H9 (cell line): ENCODE measurements around the gene WDR5B. TPM values are rescaled to one million over a fixed set of nuclear protein-coding genes. Genes with fewer than 3 reads are reported as not detected.

Source experiments
- DNase-seq: peaks from one replicate; pipeline ENCODE4 v3.0.0-alpha.2; 2017
- H2AFZ ChIP-seq: one replicate; pipeline ENCODE4 v1.6.1; 2013; ENCODE audit warnings: mild to moderate bottlenecking, low read length, control low read depth, moderate library complexity
- H2AK5ac ChIP-seq: 2 replicates; pipeline ENCODE4 v1.6.1; 2013; ENCODE audit warnings: low read length, control low read depth, mixed read lengths; ENCODE audit not compliant: insufficient read length
- H2BK120ac ChIP-seq: one replicate; pipeline ENCODE4 v1.6.1; 2013; ENCODE audit warnings: low read depth, mild to moderate bottlenecking, low read length, control low read depth, inconsistent platforms; ENCODE audit not compliant: poor library complexity, severe bottlenecking
- H2BK12ac ChIP-seq: 2 replicates; pipeline ENCODE4 v1.6.1; 2013; ENCODE audit warnings: low read length, control low read depth, mixed read lengths, low read depth; ENCODE audit not compliant: insufficient read length
- H2BK15ac ChIP-seq: 2 replicates; pipeline ENCODE4 v1.6.1; 2013; ENCODE audit warnings: low read depth, low read length, control low read depth
- H2BK20ac ChIP-seq: one replicate; pipeline ENCODE4 v1.6.1; 2013; ENCODE audit warnings: low read depth, mild to moderate bottlenecking, low read length, control low read depth, inconsistent platforms; ENCODE audit not compliant: poor library complexity, severe bottlenecking
- H2BK5ac ChIP-seq: 2 replicates; pipeline ENCODE4 v1.6.1; 2013; ENCODE audit warnings: low read length, control low read depth, mixed read lengths; ENCODE audit not compliant: insufficient read length
- H3K14ac ChIP-seq: 2 replicates; pipeline ENCODE4 v1.6.1; 2013; ENCODE audit warnings: low read length, control low read depth; ENCODE audit not compliant: insufficient read depth
- H3K18ac ChIP-seq: 2 replicates; pipeline ENCODE4 v1.6.1; 2013; ENCODE audit warnings: low read depth, mild to moderate bottlenecking, mixed read lengths, low read length, control low read depth; ENCODE audit not compliant: insufficient read length
- H3K23ac ChIP-seq: 2 replicates; pipeline ENCODE4 v1.6.1; 2013; ENCODE audit warnings: low read length, control low read depth, mixed read lengths, low read depth; ENCODE audit not compliant: insufficient read length
- H3K23me2 ChIP-seq: 2 replicates; pipeline ENCODE4 v1.6.1; 2013; ENCODE audit warnings: low read depth, mild to moderate bottlenecking, mixed read lengths, low read length, control low read depth; ENCODE audit not compliant: insufficient read length, poor library complexity, severe bottlenecking
- H3K27ac ChIP-seq: 2 replicates; pipeline ENCODE4 v1.5.1; 2013; ENCODE audit warnings: low read length, control low read depth, mixed read lengths, low read depth; ENCODE audit not compliant: insufficient read length
- H3K27me3 ChIP-seq: 2 replicates; pipeline ENCODE4 v1.6.1; 2013; ENCODE audit warnings: low read length, control low read depth, inconsistent platforms; ENCODE audit not compliant: insufficient read depth
- H3K4ac ChIP-seq: 2 replicates; pipeline ENCODE4 v1.6.1; 2013; ENCODE audit warnings: low read depth, mild to moderate bottlenecking, control low read depth, inconsistent platforms, low read length, moderate library complexity
- H3K4me1 ChIP-seq: 2 replicates; pipeline ENCODE4 v1.6.1; 2013; ENCODE audit warnings: low read length, control low read depth, inconsistent platforms; ENCODE audit not compliant: insufficient read depth
- H3K4me2 ChIP-seq: 2 replicates; pipeline ENCODE4 v1.6.1; 2013; ENCODE audit warnings: low read length, control low read depth, mixed read lengths; ENCODE audit not compliant: insufficient read length, insufficient read depth
- H3K56ac ChIP-seq: 2 replicates; pipeline ENCODE4 v1.6.1; 2013; ENCODE audit warnings: low read depth, mild to moderate bottlenecking, mixed read lengths, low read length, control low read depth; ENCODE audit not compliant: insufficient read length
- H3K79me1 ChIP-seq: 2 replicates; pipeline ENCODE4 v1.6.1; 2013; ENCODE audit warnings: low read depth, mild to moderate bottlenecking, moderate library complexity, low read length, control low read depth, inconsistent platforms; ENCODE audit not compliant: insufficient read depth, poor library complexity, severe bottlenecking
- H3K79me2 ChIP-seq: 2 replicates; pipeline ENCODE4 v1.6.1; 2013; ENCODE audit warnings: low read length, control low read depth, inconsistent platforms; ENCODE audit not compliant: insufficient read depth
- H3K9ac ChIP-seq: 2 replicates; pipeline ENCODE4 v1.6.1; 2013; ENCODE audit warnings: low read length, control low read depth, mixed read lengths; ENCODE audit not compliant: insufficient read length; ENCODE audit errors: extremely low read depth
- H3K9me3 ChIP-seq: one replicate; pipeline ENCODE4 v1.6.1; 2013; ENCODE audit warnings: low read depth, low read length, inconsistent platforms; ENCODE audit not compliant: control insufficient read depth
- H3T11ph ChIP-seq: one replicate; pipeline ENCODE4 v1.6.1; 2013; ENCODE audit warnings: mild to moderate bottlenecking, low read length, control low read depth, inconsistent platforms
- H4K20me1 ChIP-seq: one replicate; pipeline ENCODE4 v1.6.1; 2013; ENCODE audit not compliant: control insufficient read depth, insufficient read length, insufficient read depth
- H4K5ac ChIP-seq: 2 replicates; pipeline ENCODE4 v1.6.1; 2013; ENCODE audit warnings: low read depth, mild to moderate bottlenecking, mixed read lengths, low read length, control low read depth; ENCODE audit not compliant: insufficient read length
- H4K8ac ChIP-seq: replicated peaks from 2 replicates; pipeline ENCODE4 v1.6.1; 2013; ENCODE audit warnings: low read length, control low read depth, mixed read lengths, low read depth; ENCODE audit not compliant: insufficient read length
- H4K91ac ChIP-seq: 2 replicates; pipeline ENCODE4 v1.6.1; 2013; ENCODE audit warnings: low read depth, mild to moderate bottlenecking, moderate library complexity, mixed read lengths, low read length, control low read depth; ENCODE audit not compliant: insufficient read length
- H3K27ac Mint-ChIP-seq, 3 experiments: 2 replicates in 2 of 3; 3 replicates in 1 of 3; pipeline ENCODE4 v1.8.0; 2020 to 2021; ENCODE audit warnings: mixed read lengths in 3 of 3, mild to moderate bottlenecking in 1 of 3, moderate library complexity in 1 of 3
- H3K27me3 Mint-ChIP-seq: 2 replicates; pipeline ENCODE4 v1.8.0; 2021; ENCODE audit warnings: low read depth, mild to moderate bottlenecking, moderate library complexity, mixed read lengths
- H3K36me3 Mint-ChIP-seq, 3 experiments: 2 replicates in 2 of 3; 3 replicates in 1 of 3; pipeline ENCODE4 v1.8.0; 2020 to 2021; ENCODE audit warnings: low read depth in 3 of 3, mixed read lengths in 3 of 3; ENCODE audit not compliant: insufficient read depth in 1 of 3
- H3K4me1 Mint-ChIP-seq, 2 experiments: 2 replicates each; pipeline ENCODE4 v1.8.0; 2020; ENCODE audit warnings: mixed read lengths in 2 of 2
- H3K4me3 Mint-ChIP-seq, 2 experiments: 2 replicates in 1 of 2; 3 replicates in 1 of 2; pipeline ENCODE4 v1.8.0; 2020 to 2021; ENCODE audit warnings: mild to moderate bottlenecking in 2 of 2, mixed read lengths in 2 of 2, moderate library complexity in 1 of 2
- H3K9me3 Mint-ChIP-seq, 2 experiments: 2 replicates in 1 of 2; 3 replicates in 1 of 2; pipeline ENCODE4 v1.8.0; 2020; ENCODE audit warnings: mild to moderate bottlenecking in 2 of 2, mixed read lengths in 2 of 2, moderate library complexity in 1 of 2
- CTCF ChIP-seq: fragments of 200-600 bp; sonication (generic); conservative IDR thresholded peaks from 3 replicates; pipeline ENCODE4 v1.8.0; 2021; ENCODE audit warnings: antibody characterized with exemption, mild to moderate bottlenecking
- WGBS: extraction: QIAGEN DNeasy Blood & Tissue Kit; methylation state at CpG from one replicate; pipeline ENCODE4 v1.1.7; 2013; ENCODE audit warnings: missing lambda C conversion rate, low lambda C conversion rate, mixed read lengths; ENCODE audit not compliant: insufficient read length; ENCODE audit errors: extremely low coverage; 5-methylcytosine and 5-hydroxymethylcytosine counted together
- total RNA-seq: library from RNA; stranded (reverse); gene quantifications from 2 replicates; pipeline ENCODE4 v1.2.1, GENCODE V29; 2021

Gene WDR5B
- total RNA-seq, 1 experiment from 2014 or later: 3.7 TPM

DNA sequence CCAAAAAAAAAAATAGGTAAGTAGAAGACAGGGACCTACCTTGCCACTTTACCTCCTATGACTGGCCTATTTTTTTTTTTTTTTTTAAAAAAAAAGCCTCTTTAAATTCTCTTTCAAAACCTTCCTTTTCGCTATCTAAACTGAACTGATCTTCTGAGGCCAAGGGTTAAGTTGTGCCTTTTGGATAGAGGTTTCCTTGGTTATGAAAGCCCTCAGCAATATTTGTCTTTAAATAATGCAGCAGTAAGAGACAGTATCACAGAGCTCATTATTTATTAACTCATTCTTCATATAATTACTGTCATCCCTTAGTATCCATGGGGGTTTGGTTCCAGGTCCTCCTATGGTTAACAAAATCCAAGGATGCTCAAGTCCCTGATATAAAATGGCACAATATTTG lies 41.8 kb downstream of the WDR5B start:
- Histone ChIP-seq H4K5ac (no peak overlapping the region), H3K18ac (no peak overlapping the region), H2BK120ac (no peak overlapping the region), H2AFZ (no peak overlapping the region), H4K20me1 (no peaks in the 10 kb centered on the region), H3K9me3 (no peaks in the 10 kb centered on the region), H3K14ac (no peak overlapping the region), H3K4me2 (no peak overlapping the region), H2BK5ac (no peak overlapping the region), H4K8ac (no peak overlapping the region), H3K27me3 (no peaks in the 10 kb centered on the region), H2BK15ac (no peak overlapping the region), H3K4ac (no peak overlapping the region), H3K56ac (no peak overlapping the region), H3K27ac (no peak overlapping the region), H4K91ac (no peak overlapping the region), H3K79me1 (peaks cover 4% of the 10 kb centered on the region), H3T11ph (no peak overlapping the region), H3K79me2 (no peaks in the 10 kb centered on the region; the same call in 1 of the 2 replicates), H2BK20ac (no peak overlapping the region), H3K23ac (no peak overlapping the region), H2BK12ac (no peak overlapping the region), H2AK5ac (no peak overlapping the region), H3K9ac (no peak overlapping the region), H3K4me1 (no peaks in the 10 kb centered on the region), H3K23me2 (no peaks in the 10 kb centered on the region)
- DNase-seq: no peak
- H3K36me3 Mint-ChIP-seq: peaks cover 2 to 18% (median 15%) of the 10 kb centered on the region in 3 experiments; a peak in 6 of 7 replicates
- no peaks in the 10 kb centered on the region for H3K4me1 Mint-ChIP-seq
- no peaks in the 10 kb centered on the region for H3K27me3 Mint-ChIP-seq
- H3K27ac Mint-ChIP-seq: no peak overlapping the region
- H3K4me3 Mint-ChIP-seq: no peak overlapping the region
- no peak for TF ChIP-seq CTCF
- WGBS: no CpG with 5 or more reads among the region's 1 CpG
- no peaks in the 10 kb centered on the region for H3K9me3 Mint-ChIP-seq
